Fibroblast of lung (primary cell): ENCODE measurements around the gene TPH2. TPM values are rescaled to one million over a fixed set of nuclear protein-coding genes. Genes with fewer than 3 reads are reported as not detected.

Experiments
- DNase-seq, 2 donors: peaks; one replicate each; pipeline versions ENCODE4 v3.0.0 to v3.0.0-alpha.2; 2010; ENCODE audit warnings: low read depth in 2 of 2
- H2AFZ ChIP-seq: 2 replicates; pipeline ENCODE4 v1.5.1; 2012; ENCODE audit warnings: low read length, control low read depth, inconsistent platforms
- H3K27ac ChIP-seq: 2 replicates; pipeline ENCODE4 v1.5.1; 2011; ENCODE audit warnings: low read length, control low read depth; ENCODE audit not compliant: insufficient read depth
- H3K27me3 ChIP-seq: 2 replicates; pipeline ENCODE4 v1.5.1; 2011; ENCODE audit warnings: mild to moderate bottlenecking, low read length; ENCODE audit not compliant: control insufficient read depth, insufficient read depth
- H3K36me3 ChIP-seq: 2 replicates; pipeline ENCODE4 v1.5.1; 2011; ENCODE audit warnings: low read length; ENCODE audit not compliant: control insufficient read depth, insufficient read depth
- H3K4me1 ChIP-seq: 2 replicates; pipeline ENCODE4 v1.5.1; 2011; ENCODE audit warnings: low read length; ENCODE audit not compliant: control insufficient read depth, insufficient read depth; ENCODE audit errors: extremely low read depth
- H3K4me2 ChIP-seq: 2 replicates; pipeline ENCODE4 v1.5.1; 2011; ENCODE audit warnings: low read length, control low read depth; ENCODE audit not compliant: insufficient read depth; ENCODE audit errors: extremely low read depth
- H3K4me3 ChIP-seq, 4 experiments: fragments of 200-600 bp in 1 of 4; sonication (generic) in 1 of 4; replicated peaks in 1 of 4; 2 replicates each; pipeline ENCODE4 v1.5.1; 2011 to 2016; ENCODE audit warnings: low read length in 4 of 4, low read depth in 3 of 4, mild to moderate bottlenecking in 3 of 4, control low read depth in 2 of 4, inconsistent platforms in 1 of 4, mixed read lengths in 1 of 4; ENCODE audit not compliant: insufficient read depth in 1 of 4; ENCODE audit errors: control extremely low read depth in 1 of 4
- H3K79me2 ChIP-seq: 2 replicates; pipeline ENCODE4 v1.5.1; 2012; ENCODE audit warnings: mild to moderate bottlenecking, low read length, inconsistent platforms; ENCODE audit not compliant: control insufficient read depth, insufficient read depth
- H3K9ac ChIP-seq: 2 replicates; pipeline ENCODE4 v1.5.1; 2011; ENCODE audit warnings: mild to moderate bottlenecking, low read length, control low read depth; ENCODE audit not compliant: insufficient read depth
- H3K9me3 ChIP-seq: 2 replicates; pipeline ENCODE4 v1.5.1; 2012; ENCODE audit warnings: low read depth, low read length; ENCODE audit not compliant: control insufficient read depth, insufficient read depth
- H4K20me1 ChIP-seq: 2 replicates; pipeline ENCODE4 v1.5.1; 2011; ENCODE audit warnings: low read length; ENCODE audit not compliant: control insufficient read depth, insufficient read depth; ENCODE audit errors: extremely low read depth
- EZH2 ChIP-seq: IDR thresholded peaks from 2 replicates; pipeline ENCODE4 v1.5.1; 2012; ENCODE audit warnings: low read length, control low read depth, mild to moderate bottlenecking; ENCODE audit errors: missing control alignments
- polyA plus RNA-seq, 2 donors: library from polyadenylated mRNA; depleted of rRNA in 1 of 2; stranded (reverse) in 1 of 2; unstranded in 1 of 2; fragments of >200 nt; gene quantifications; 2 replicates each; pipeline ENCODE4 v1.2.1, GENCODE V29; 2011 to 2012; ENCODE audit warnings: missing spikeins in 1 of 2
- total RNA-seq: library from RNA; depleted of rRNA; stranded (reverse); fragments of >200 nt; gene quantifications from 2 replicates; pipeline ENCODE4 v1.2.1, GENCODE V29; 2014
- TF ChIP-seq, protein P1 (sequence below), 2 donors: IDR thresholded peaks in 1 of 2; conservative IDR thresholded peaks in 1 of 2; 1 replicate in 1 of 2; 2 replicates in 1 of 2; pipeline ENCODE4 v1.5.1; 2011 to 2012; ENCODE audit warnings: low read length in 2 of 2, control low read depth in 1 of 2, inconsistent platforms in 1 of 2, low read depth in 1 of 2, mild to moderate bottlenecking in 1 of 2

TPH2 gene
- total and polyA plus RNA-seq, 2 donors (not counting 1 experiment from before 2014, with no cell fraction given), result 0.03 TPM; not detected in 1

DNA sequence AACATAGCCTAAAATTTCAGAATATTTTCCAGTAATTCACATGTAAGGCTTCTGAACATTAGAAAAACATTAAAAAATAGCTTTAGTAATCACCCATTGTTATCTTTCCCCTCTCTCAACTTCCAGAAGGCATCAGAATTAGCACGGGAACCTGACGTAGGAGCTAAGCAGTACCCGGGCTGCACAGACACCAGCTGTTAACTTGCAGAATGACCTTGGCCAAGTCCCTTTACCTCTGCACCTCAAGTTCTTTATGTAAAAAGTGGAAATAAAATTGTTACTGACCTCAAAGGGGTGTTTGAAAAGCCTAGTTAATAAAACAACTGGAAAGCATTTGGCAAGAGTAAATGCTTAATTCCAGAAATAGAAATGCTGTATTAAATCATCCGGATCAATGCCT, 7.2 kb downstream of the TPH2 start:
- H3K9me3 ChIP-seq, result no peaks in the 10 kb centered on the region
- no peak for TF ChIP-seq EZH2
- TF ChIP-seq, protein P1, sequence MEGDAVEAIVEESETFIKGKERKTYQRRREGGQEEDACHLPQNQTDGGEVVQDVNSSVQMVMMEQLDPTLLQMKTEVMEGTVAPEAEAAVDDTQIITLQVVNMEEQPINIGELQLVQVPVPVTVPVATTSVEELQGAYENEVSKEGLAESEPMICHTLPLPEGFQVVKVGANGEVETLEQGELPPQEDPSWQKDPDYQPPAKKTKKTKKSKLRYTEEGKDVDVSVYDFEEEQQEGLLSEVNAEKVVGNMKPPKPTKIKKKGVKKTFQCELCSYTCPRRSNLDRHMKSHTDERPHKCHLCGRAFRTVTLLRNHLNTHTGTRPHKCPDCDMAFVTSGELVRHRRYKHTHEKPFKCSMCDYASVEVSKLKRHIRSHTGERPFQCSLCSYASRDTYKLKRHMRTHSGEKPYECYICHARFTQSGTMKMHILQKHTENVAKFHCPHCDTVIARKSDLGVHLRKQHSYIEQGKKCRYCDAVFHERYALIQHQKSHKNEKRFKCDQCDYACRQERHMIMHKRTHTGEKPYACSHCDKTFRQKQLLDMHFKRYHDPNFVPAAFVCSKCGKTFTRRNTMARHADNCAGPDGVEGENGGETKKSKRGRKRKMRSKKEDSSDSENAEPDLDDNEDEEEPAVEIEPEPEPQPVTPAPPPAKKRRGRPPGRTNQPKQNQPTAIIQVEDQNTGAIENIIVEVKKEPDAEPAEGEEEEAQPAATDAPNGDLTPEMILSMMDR (conservative IDR thresholded peaks at IDR 0.05 in 1 of 2, IDR thresholded peaks at IDR 0.05 in 1 of 2; ENCODE audit: low read depth in 1 of 2, low read length in 2 of 2), result no peak
- no peaks in the 10 kb centered on the region for H4K20me1 ChIP-seq
- H3K27me3 ChIP-seq, result no peaks in the 10 kb centered on the region
- H3K36me3 ChIP-seq, result no peaks in the 10 kb centered on the region
- H3K27ac ChIP-seq, result no peak overlapping the region
- DNase-seq, result no peak
- no peak overlapping the region for H2AFZ ChIP-seq
- no peak overlapping the region for H3K4me3 ChIP-seq
- no peak overlapping the region for H3K4me2 ChIP-seq
- H3K9ac ChIP-seq, result no peak overlapping the region
- H3K4me1 ChIP-seq, result no peaks in the 10 kb centered on the region
- no peaks in the 10 kb centered on the region for H3K79me2 ChIP-seq

DNA sequence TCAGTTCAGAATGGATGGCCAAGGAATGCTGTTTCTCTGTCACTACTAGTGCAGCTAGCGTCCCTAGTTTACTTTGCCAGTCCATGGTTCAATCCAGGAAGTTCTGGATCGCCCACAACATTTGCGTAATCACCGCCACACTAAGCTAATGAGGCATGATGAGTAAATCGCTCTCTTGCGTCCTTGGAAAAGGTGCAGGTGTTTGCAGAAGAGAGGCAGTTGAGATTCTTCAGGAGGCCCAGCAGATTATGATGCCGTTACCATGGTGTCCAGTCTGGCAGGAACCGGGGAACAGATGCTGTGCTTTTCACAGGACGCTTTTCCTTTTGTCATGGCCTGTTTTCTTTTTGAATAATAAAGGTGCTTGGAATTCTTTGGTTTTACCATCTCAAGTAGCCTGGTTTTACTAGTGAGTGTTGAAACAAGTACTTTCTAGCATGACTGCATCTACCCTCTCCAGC, 9.0 kb downstream of the TPH2 start:
- H3K79me2 ChIP-seq, result no peaks in the 10 kb centered on the region
- H4K20me1 ChIP-seq, result no peaks in the 10 kb centered on the region
- H3K4me1 ChIP-seq, result peaks cover 2% of the 10 kb centered on the region
- H3K27me3 ChIP-seq, result no peaks in the 10 kb centered on the region
- no peaks in the 10 kb centered on the region for H3K36me3 ChIP-seq
- peak; percentile 23 to 61 for DNase-seq
- no peak overlapping the region for H3K4me3 ChIP-seq
- H3K4me2 ChIP-seq, result no peak overlapping the region
- H3K27ac ChIP-seq, result no peak overlapping the region
- peak overlapping the region; percentile 46 for H2AFZ ChIP-seq
- TF ChIP-seq, protein P1 (conservative IDR thresholded peaks at IDR 0.05 in 1 of 2, IDR thresholded peaks at IDR 0.05 in 1 of 2; ENCODE audit: low read depth in 1 of 2, low read length in 2 of 2), result no peak
- TF ChIP-seq EZH2, result no peak
- no peaks in the 10 kb centered on the region for H3K9me3 ChIP-seq
- no peak overlapping the region for H3K9ac ChIP-seq

DNA sequence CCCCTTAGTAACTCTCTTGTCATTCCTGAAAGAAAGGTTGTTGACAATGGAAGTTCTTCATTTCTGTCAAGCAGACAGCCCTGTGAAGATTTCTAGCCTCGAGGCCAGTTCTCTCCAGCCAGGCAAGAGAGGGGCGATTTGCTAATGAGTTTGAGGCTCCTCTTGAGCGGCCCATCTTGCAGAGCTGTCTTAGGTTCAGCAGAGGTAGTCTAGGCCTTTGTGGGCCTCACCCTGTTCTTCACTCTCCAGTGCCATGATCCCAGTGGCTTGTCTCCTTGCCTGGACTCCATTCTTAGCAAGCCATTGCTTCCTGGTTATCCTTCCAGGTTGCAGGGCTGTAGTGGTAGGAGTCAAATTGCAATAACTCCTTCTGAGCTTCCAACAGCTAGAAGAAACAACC, 9.7 kb downstream of the TPH2 start:
- DNase-seq, result no peak
- H4K20me1 ChIP-seq, result no peaks in the 10 kb centered on the region
- H3K9me3 ChIP-seq, result no peaks in the 10 kb centered on the region
- no peak overlapping the region for H3K4me3 ChIP-seq
- H3K79me2 ChIP-seq, result no peaks in the 10 kb centered on the region
- H2AFZ ChIP-seq, result no peak overlapping the region
- TF ChIP-seq, protein P1 (conservative IDR thresholded peaks at IDR 0.05 in 1 of 2, IDR thresholded peaks at IDR 0.05 in 1 of 2; ENCODE audit: low read depth in 1 of 2, low read length in 2 of 2), result no peak
- no peak for TF ChIP-seq EZH2
- H3K4me2 ChIP-seq, result no peak overlapping the region
- H3K4me1 ChIP-seq, result peaks cover 2% of the 10 kb centered on the region
- no peaks in the 10 kb centered on the region for H3K27me3 ChIP-seq
- no peak overlapping the region for H3K9ac ChIP-seq
- H3K36me3 ChIP-seq, result no peaks in the 10 kb centered on the region
- no peak overlapping the region for H3K27ac ChIP-seq
